SK-N-SH (cell line): ENCODE results near the gene ST7.

Source experiments
- CHD2 ChIP-seq: fragments of 150-350 bp; IDR thresholded peaks from 2 replicates; pipeline ENCODE4 v1.6.1; 2018; ENCODE audit warnings: low read length; ENCODE audit not compliant: partially characterized antibody
- CTCF ChIP-seq: fragments of 200-600 bp; sonication (generic); IDR thresholded peaks from 2 replicates; pipeline ENCODE4 v1.6.1; 2017; ENCODE audit warnings: antibody characterized with exemption, mild to moderate bottlenecking, moderate library complexity
- EP300 ChIP-seq, 2 experiments: IDR thresholded peaks; 2 replicates each; pipeline versions ENCODE4 v1.4.0 to v1.6.1; 2012; ENCODE audit warnings: borderline replicate concordance in 1 of 2, low read depth in 1 of 2, low read length in 1 of 2
- EZH2phosphoT487 ChIP-seq: fragments of 200-600 bp; sonication (generic); IDR thresholded peaks from 2 replicates; pipeline ENCODE4 v1.6.1; 2017; ENCODE audit warnings: low read depth, mixed run types, mild to moderate bottlenecking, antibody characterized with exemption, moderate library complexity, borderline replicate concordance
- FOSL2 ChIP-seq: IDR thresholded peaks from 2 replicates; pipeline ENCODE4 v1.4.0; 2012; ENCODE audit warnings: low read depth, mild to moderate bottlenecking, moderate library complexity, borderline replicate concordance
- POLR2AphosphoS5 ChIP-seq: IDR thresholded peaks from 2 replicates; pipeline ENCODE4 v1.6.1; 2012; ENCODE audit warnings: low read depth, low read length
- RAD21 ChIP-seq: IDR thresholded peaks from 2 replicates; pipeline ENCODE4 v1.6.1; 2012; ENCODE audit warnings: mild to moderate bottlenecking, low read length
- REST ChIP-seq: IDR thresholded peaks from 2 replicates; pipeline ENCODE4 v1.6.1; 2012; ENCODE audit warnings: mild to moderate bottlenecking, low read depth, low read length, moderate library complexity
- RFX5 ChIP-seq: IDR thresholded peaks from 2 replicates; pipeline ENCODE4 v1.6.1; 2012; ENCODE audit warnings: mild to moderate bottlenecking, improper control_type of control experiment, low read length
- SIN3A ChIP-seq: IDR thresholded peaks from 2 replicates; pipeline ENCODE4 v1.6.1; 2012; ENCODE audit warnings: low read depth, mild to moderate bottlenecking, low read length, moderate library complexity, borderline replicate concordance
- SMC3 ChIP-seq: IDR thresholded peaks from 2 replicates; pipeline ENCODE4 v1.6.1; 2012; ENCODE audit warnings: low read depth, low read length, improper control_type of control experiment
- TAF1 ChIP-seq: IDR thresholded peaks from 2 replicates; pipeline ENCODE4 v1.6.1; 2012; ENCODE audit warnings: low read depth, mild to moderate bottlenecking, low read length, moderate library complexity, borderline replicate concordance
- TCF12 ChIP-seq: IDR thresholded peaks from 2 replicates; pipeline ENCODE4 v1.4.0; 2012

- TF ChIP-seq FOSL2 = no peak
- no peak for TF ChIP-seq CTCF
- TF ChIP-seq TCF12 = peak; percentile 64
- no peak for TF ChIP-seq EZH2phosphoT487
- peak; percentile 27 to 59 for TF ChIP-seq EP300 (IDR thresholded peaks at IDR 0.05; ENCODE audit: borderline replicate concordance in 1 of 2, low read depth in 1 of 2, low read length in 1 of 2)
- peak; percentile 48 for TF ChIP-seq CHD2
- 0 out of 2 replicates have a peak, but pooled peaks have one; percentile 33 for TF ChIP-seq POLR2AphosphoS5
- no peak for TF ChIP-seq SMC3
- no peak for TF ChIP-seq SIN3A
- TF ChIP-seq RFX5 = no peak
- no peak for TF ChIP-seq TAF1
- no peak for TF ChIP-seq RAD21
- no peak for TF ChIP-seq REST
Measured at GRCh38 chr7:117158941-117159697, 205.8 kb downstream of the ST7 start.
